Body of pancreas (tissue), 4 donors: ENCODE results near the gene ADGRV1. TPM values are rescaled to one million over a fixed set of nuclear protein-coding genes. Genes with fewer than 3 reads are reported as not detected.

ENCODE experiments used
- ATAC-seq: fragments of 150-250 bp; one replicate; pipeline ENCODE4 v1.9.1; 2016
- DNase-seq, 4 donors: peaks; one replicate each; pipeline ENCODE4 v3.0.0-alpha.2; 2019
- H3K27ac ChIP-seq, 4 donors: fragments of 200-600 bp; sonication (generic); 1 replicate in 3 of 4; 2 replicates in 1 of 4; pipeline versions ENCODE4 v1.5.1 to v1.6.1; 2016 to 2019; ENCODE audit warnings: mild to moderate bottlenecking in 1 of 4, mixed read lengths in 1 of 4, moderate library complexity in 1 of 4
- H3K27me3 ChIP-seq, 2 donors: fragments of 200-600 bp; sonication (generic); one replicate each; pipeline ENCODE4 v1.6.0; 2016; ENCODE audit warnings: mild to moderate bottlenecking in 1 of 2
- H3K36me3 ChIP-seq, 2 donors: fragments of 200-600 bp; sonication (generic); replicated peaks in 1 of 2; 2 replicates each; pipeline ENCODE4 v1.5.1; 2016; ENCODE audit warnings: low read depth in 2 of 2; ENCODE audit not compliant: insufficient read depth in 1 of 2
- H3K4me1 ChIP-seq: fragments of 200-600 bp; sonication (generic); one replicate; pipeline ENCODE4 v1.6.0; 2016
- H3K4me3 ChIP-seq, 2 donors: fragments of 200-600 bp; sonication (generic); 1 replicate in 1 of 2; 2 replicates in 1 of 2; pipeline ENCODE4 v1.5.1; 2016 to 2019
- H3K9me3 ChIP-seq, 3 donors: fragments of 200-600 bp; sonication (generic); 1 replicate in 2 of 3; 2 replicates in 1 of 3; pipeline ENCODE4 v1.5.1; 2016
- CTCF ChIP-seq, 7 experiments: fragments of 450-650 bp in 4 of 7; fragments of 200-600 bp in 3 of 7; sonication (generic) in 3 of 7; IDR thresholded peaks; one replicate each; pipeline ENCODE4 v1.5.1; 2016 to 2019; ENCODE audit warnings: antibody characterized with exemption in 7 of 7
- POLR2A ChIP-seq, 3 donors: fragments of 450-650 bp; IDR thresholded peaks; one replicate each; pipeline ENCODE4 v1.6.1; 2016; ENCODE audit warnings: antibody characterized with exemption in 3 of 3, mild to moderate bottlenecking in 2 of 3
- WGBS, 2 donors: methylation state at CpG; one replicate each; pipeline ENCODE4 v1.1.5; 2017; 5-methylcytosine and 5-hydroxymethylcytosine counted together
- intact Hi-C: fragments of 100-400 bp; cut with DNase I; formaldehyde crosslinking; loops from one replicate; pipeline ENCODE4 v1.15.1; 2023
- total RNA-seq, 2 donors: library from RNA; depleted of rRNA; stranded (reverse); fragments of >200 nt; gene quantifications; one replicate each; pipeline ENCODE4 v1.1.0, GENCODE V29; 2016

ADGRV1 gene
- total RNA-seq, 2 donors from 2014 or later, result 19.2 to 21.4 TPM

GRCh38 chr5:90553711-90554110 lies 4.9 kb upstream of the ADGRV1 start:
- no peaks in the 10 kb centered on the region for H3K27me3 ChIP-seq

DNA sequence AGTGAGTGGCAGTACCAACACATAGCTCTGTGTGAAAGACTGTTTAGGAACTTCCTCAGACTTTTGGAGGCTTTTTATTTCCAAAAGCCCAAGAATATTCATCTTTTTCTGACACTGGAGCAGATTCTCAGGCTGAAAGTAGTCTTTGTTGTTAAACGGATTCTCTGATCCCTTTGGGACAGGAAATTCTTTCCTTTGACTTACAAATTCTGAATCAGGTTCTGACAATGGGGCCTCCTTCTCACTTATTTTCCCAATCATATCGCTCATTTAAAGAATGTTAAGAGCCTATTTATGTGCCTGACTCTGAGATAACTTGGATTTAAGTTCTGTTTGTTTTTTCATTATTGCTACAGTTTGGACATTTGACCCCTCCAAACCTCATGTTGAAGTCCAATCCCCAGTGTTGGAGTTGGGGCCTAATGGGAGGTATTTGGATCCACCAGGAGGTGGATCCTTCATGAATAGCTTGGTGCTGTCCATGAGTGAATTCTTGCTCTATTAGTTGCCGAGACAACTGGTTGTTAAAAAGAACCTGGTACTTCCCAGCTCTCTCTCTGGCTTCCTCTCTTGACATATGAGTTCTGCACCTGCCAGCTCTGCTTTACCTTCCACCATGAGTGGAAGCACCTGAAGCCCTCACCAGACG lies 4.1 kb upstream of the ADGRV1 start:
- Histone ChIP-seq H3K36me3 (no peaks in the 10 kb centered on the region), H3K27ac (no peak overlapping the region), H3K4me1 (peaks cover 16% of the 10 kb centered on the region), H3K4me3 (no peak overlapping the region), H3K27me3 (no peaks in the 10 kb centered on the region), H3K9me3 (peaks cover 0 to 4% (median 0%) of the 10 kb centered on the region in 3 donors)
- intact Hi-C loops, result no loop called here
- TF ChIP-seq POLR2A (IDR thresholded peaks at IDR 0.05) (no peak), CTCF (IDR thresholded peaks at IDR 0.05) (no peak)
- WGBS, 2 donors, result 80% methylated on average over 4 of the region's 4 CpGs
- no peak for ATAC-seq
- no peak for DNase-seq

More at GRCh38 chr5:90553711-90554110, 4.9 kb upstream of the ADGRV1 start:
- no peak overlapping the region for H3K27ac ChIP-seq
- DNase-seq (no peak), ATAC-seq (no peak)
- H3K4me3 ChIP-seq, result no peak overlapping the region
- no peaks in the 10 kb centered on the region for H3K36me3 ChIP-seq
- peaks cover 0 to 4% (median 0%) of the 10 kb centered on the region in 3 donors for H3K9me3 ChIP-seq
- no peak for TF ChIP-seq CTCF (IDR thresholded peaks at IDR 0.05)
- no peak for TF ChIP-seq POLR2A (IDR thresholded peaks at IDR 0.05)
- intact Hi-C loops, result no loop called here
- peaks cover 12% of the 10 kb centered on the region for H3K4me1 ChIP-seq

DNA sequence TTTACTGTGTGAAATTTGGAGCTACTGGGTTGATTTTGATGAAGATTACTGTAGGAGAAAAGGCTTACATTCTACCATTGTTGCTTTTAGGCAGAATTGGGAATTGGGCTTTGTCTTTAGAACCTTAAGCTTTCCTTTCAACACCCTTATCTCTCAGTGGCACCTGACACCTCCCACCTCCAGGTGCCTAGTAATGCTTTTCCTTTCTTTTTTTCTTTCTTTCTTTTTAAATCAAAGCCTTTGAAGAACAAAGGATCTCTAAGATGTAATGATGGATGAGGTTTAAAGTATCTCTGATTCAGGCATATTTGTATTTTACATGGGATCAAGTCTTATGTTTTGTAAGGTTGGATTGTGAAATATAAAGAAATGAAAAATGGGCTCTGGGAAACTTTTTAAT lies 2.9 kb upstream of the ADGRV1 start:
- H3K27ac ChIP-seq, result no peak overlapping the region
- no peaks in the 10 kb centered on the region for H3K27me3 ChIP-seq
- intact Hi-C loops, result no loop called here
- no peak for TF ChIP-seq CTCF (IDR thresholded peaks at IDR 0.05)
- no peak for TF ChIP-seq POLR2A (IDR thresholded peaks at IDR 0.05)
- no peak overlapping the region for H3K4me3 ChIP-seq
- no peak for DNase-seq
- no peak for ATAC-seq
- peaks cover 16% of the 10 kb centered on the region for H3K4me1 ChIP-seq
- peaks cover 0 to 4% (median 0%) of the 10 kb centered on the region in 3 donors for H3K9me3 ChIP-seq
- no peaks in the 10 kb centered on the region for H3K36me3 ChIP-seq

GRCh38 chr5:90557391-90557790 lies 1.2 kb upstream of the ADGRV1 start:
- TF ChIP-seq POLR2A (IDR thresholded peaks at IDR 0.05) (no peak), CTCF (IDR thresholded peaks at IDR 0.05) (no peak)
- H3K9me3 ChIP-seq, result peaks cover 0 to 4% (median 0%) of the 10 kb centered on the region in 3 donors
- H3K4me3 ChIP-seq, result no peak overlapping the region
- 9 to 10% methylated on average over 9 of the region's 9 CpGs for WGBS, 2 donors
- no peaks in the 10 kb centered on the region for H3K27me3 ChIP-seq
- H3K27ac ChIP-seq, result no peak overlapping the region
- no peak for DNase-seq
- H3K36me3 ChIP-seq, result no peaks in the 10 kb centered on the region
- no peak for ATAC-seq
- intact Hi-C loops, result no loop called here
- H3K4me1 ChIP-seq, result peaks cover 16% of the 10 kb centered on the region

- H3K4me3 ChIP-seq, result peak overlapping the region; percentile 15 to 24
- no peak for TF ChIP-seq CTCF (IDR thresholded peaks at IDR 0.05)
- TF ChIP-seq POLR2A (IDR thresholded peaks at IDR 0.05), result no peak
- H3K9me3 ChIP-seq, result peaks cover 0 to 4% (median 0%) of the 10 kb centered on the region in 3 donors
These were observed 726 bp upstream of the ADGRV1 start for GRCh38 chr5:90557871-90558270.

More at GRCh38 chr5:90557871-90558270, 726 bp upstream of the ADGRV1 start:
- intact Hi-C loops, result no loop called here
- DNase-seq (no peak), ATAC-seq (no peak)
- peaks cover 16% of the 10 kb centered on the region for H3K4me1 ChIP-seq
- H3K27ac ChIP-seq, result peak overlapping the region in 3 of 4 donors; percentile 24 to 61 (median 53)
- no peaks in the 10 kb centered on the region for H3K27me3 ChIP-seq
- 0 to 7% methylated on average over 3 of the region's 3 CpGs for WGBS, 2 donors
- H3K36me3 ChIP-seq, result no peaks in the 10 kb centered on the region
